HFFc6 (cell line): ENCODE data around the gene ORM2. TPM values are rescaled to one million over a fixed set of nuclear protein-coding genes. Genes with fewer than 3 reads are reported as not detected.

ENCODE experiments used
- DNase-seq: peaks from one replicate; pipeline ENCODE4 v3.0.0-alpha.2; 2018
- H3K27ac Mint-ChIP-seq: 2 replicates; pipeline ENCODE4 v1.8.0; 2020; ENCODE audit warnings: mild to moderate bottlenecking, mixed read lengths
- H3K27me3 Mint-ChIP-seq: 2 replicates; pipeline ENCODE4 v1.8.0; 2021; ENCODE audit warnings: mild to moderate bottlenecking, moderate library complexity, mixed read lengths; ENCODE audit not compliant: insufficient read depth
- H3K36me3 Mint-ChIP-seq: 2 replicates; pipeline ENCODE4 v1.8.0; 2021; ENCODE audit warnings: low read depth, mixed read lengths
- H3K4me1 Mint-ChIP-seq: 2 replicates; pipeline ENCODE4 v1.8.0; 2020; ENCODE audit warnings: low read depth, mixed read lengths
- H3K4me3 Mint-ChIP-seq: 2 replicates; pipeline ENCODE4 v1.8.0; 2020; ENCODE audit warnings: mild to moderate bottlenecking, moderate library complexity, mixed read lengths
- H3K9me3 Mint-ChIP-seq: 2 replicates; pipeline ENCODE4 v1.8.0; 2020; ENCODE audit warnings: mild to moderate bottlenecking, mixed read lengths
- total RNA-seq, 6 experiments: library from RNA; stranded (reverse); fragmentation: NEBNext Ultra II Directional; extraction: Animal tissue kit (Norgen Biotek cat#: 25700); gene quantifications; 2 replicates in 1 of 6; 3 replicates in 5 of 6; pipeline ENCODE4 v1.2.3, GENCODE V29; 2021
- TF ChIP-seq, protein P1 (sequence below): fragments of 200-600 bp; sonication (generic); IDR thresholded peaks from 2 replicates; pipeline ENCODE4 v1.5.0; 2021; ENCODE audit warnings: antibody characterized with exemption, mild to moderate bottlenecking

Gene ORM2
- total RNA-seq, 6 experiments from 2014 or later: not detected

DNA sequence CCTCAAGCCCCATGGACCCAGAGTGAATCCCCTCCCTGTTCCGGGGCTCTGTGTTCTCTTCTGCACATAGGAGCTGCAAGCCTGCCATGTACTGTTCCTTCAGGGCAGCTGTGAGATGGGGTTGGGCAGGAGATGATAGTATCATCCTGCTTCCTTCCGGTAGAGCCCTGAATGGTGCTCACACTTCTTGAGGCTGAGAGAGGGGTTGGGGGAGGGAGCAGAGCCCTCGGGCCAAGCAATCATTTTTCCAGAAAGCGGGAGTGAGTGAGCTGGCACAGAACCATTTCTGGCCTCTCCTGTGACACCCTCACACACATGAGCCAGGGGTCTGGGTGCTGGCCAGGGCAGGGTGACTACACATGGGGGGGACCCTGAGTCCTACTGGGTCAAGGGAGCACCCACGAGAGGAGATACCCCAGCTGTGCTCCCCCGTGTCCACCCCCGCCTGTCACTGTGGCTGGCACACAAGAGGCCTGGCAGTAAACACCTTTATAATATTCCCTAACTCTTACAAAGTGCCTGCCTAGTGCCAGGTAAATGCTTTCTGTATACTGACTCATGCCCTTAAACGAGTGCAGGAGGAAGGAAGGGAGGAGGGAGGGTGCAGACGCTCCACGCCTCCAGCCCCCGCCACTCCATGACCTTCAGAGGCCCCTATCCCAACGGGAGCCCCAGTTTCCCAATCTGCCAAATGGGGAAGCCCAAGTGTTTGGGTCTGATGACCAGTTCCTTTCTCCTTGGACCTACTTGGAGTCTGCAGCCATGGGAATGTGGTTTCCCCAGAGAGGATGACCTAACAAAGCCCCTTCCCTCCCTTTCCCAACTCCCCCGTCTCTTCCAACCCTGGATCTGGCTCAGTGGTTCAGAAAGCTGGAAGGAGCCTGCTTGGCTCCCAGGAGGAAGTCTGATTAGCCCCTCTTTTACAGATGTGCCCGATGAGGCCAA is 42.6 kb downstream of the ORM2 start:
- H3K27ac Mint-ChIP-seq: peak overlapping the region; percentile 85
- peak; percentile 65 for DNase-seq
- no peaks in the 10 kb centered on the region for H3K9me3 Mint-ChIP-seq
- H3K4me1 Mint-ChIP-seq: peaks cover 13% of the 10 kb centered on the region
- H3K4me3 Mint-ChIP-seq: peak overlapping the region; percentile 11; the same call in 1 of the 2 replicates
- H3K27me3 Mint-ChIP-seq: peaks cover 3% of the 10 kb centered on the region; the same call in 1 of the 2 replicates
- TF ChIP-seq, protein P1, sequence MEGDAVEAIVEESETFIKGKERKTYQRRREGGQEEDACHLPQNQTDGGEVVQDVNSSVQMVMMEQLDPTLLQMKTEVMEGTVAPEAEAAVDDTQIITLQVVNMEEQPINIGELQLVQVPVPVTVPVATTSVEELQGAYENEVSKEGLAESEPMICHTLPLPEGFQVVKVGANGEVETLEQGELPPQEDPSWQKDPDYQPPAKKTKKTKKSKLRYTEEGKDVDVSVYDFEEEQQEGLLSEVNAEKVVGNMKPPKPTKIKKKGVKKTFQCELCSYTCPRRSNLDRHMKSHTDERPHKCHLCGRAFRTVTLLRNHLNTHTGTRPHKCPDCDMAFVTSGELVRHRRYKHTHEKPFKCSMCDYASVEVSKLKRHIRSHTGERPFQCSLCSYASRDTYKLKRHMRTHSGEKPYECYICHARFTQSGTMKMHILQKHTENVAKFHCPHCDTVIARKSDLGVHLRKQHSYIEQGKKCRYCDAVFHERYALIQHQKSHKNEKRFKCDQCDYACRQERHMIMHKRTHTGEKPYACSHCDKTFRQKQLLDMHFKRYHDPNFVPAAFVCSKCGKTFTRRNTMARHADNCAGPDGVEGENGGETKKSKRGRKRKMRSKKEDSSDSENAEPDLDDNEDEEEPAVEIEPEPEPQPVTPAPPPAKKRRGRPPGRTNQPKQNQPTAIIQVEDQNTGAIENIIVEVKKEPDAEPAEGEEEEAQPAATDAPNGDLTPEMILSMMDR: no peak
- no peaks in the 10 kb centered on the region; the same call in 1 of the 2 replicates for H3K36me3 Mint-ChIP-seq

DNA sequence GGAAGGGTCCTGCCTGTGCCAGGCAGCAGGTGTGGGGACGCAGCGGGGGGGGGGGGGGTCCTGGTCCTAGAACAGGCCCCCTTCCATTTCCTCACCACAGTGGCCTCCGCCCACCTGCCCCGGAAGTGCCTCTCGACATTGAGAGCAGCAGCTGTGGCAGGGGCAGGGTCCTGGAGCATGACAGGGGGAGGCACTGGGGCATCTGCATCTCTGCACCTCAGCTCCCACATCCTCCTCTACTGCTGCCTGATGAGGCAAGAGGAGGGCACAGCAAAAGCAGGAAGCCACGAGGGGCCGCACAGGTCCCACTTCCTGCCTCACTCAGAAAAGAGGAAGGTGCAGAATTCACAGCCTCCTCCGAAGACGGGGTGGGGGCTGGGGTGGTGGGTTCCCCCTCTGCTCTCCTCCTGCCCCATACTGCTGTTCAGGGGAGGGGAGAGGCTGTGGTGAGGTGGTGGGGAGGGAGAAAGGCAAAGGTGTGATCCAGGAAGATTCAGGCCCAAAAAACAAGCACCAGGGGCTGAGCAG is 43.3 kb downstream of the ORM2 start:
- peaks cover 3% of the 10 kb centered on the region; the same call in 1 of the 2 replicates for H3K27me3 Mint-ChIP-seq
- peak overlapping the region; percentile 85; the same call in 1 of the 2 replicates for H3K27ac Mint-ChIP-seq
- H3K36me3 Mint-ChIP-seq: peaks cover 5% of the 10 kb centered on the region
- TF ChIP-seq, protein P1: no peak
- DNase-seq: no peak
- peaks cover 12% of the 10 kb centered on the region for H3K4me1 Mint-ChIP-seq
- H3K4me3 Mint-ChIP-seq: no peak overlapping the region
- no peaks in the 10 kb centered on the region for H3K9me3 Mint-ChIP-seq

DNA sequence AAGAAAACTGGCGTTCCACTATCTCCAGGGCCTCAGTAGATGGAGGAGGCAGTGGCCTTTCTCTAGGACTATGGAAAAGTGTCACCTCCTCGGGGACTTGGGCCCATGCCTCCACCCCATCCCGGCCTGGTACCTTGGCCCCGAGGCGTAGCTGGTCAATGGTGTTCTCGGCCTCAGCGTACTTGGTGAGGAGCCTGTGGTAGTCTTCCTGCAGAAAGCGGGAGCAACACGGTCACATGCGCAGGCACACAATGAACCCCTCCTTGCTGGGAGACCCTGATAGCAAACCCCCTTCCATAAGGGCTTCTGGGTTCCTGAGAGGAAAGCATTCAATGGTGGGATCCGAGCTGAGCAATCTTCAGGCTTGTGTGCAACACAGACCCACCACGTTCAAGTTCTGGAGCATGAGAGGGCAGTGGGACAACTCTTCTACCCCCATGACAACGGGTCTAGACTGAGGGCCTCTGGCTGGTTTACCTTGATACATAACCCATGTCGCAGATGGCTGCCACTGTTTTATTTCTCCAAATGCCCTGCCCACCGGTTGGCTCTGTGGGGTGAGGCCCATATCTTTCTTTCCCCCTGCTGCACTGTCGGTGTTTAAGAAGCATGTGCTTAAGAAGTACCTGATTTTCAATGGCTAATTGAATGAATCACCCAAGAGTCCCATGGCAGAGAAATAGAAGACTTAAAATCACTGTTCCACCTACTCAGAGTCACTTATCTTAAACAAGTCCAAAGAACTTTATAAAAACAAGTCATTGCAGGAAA is 44.5 kb downstream of the ORM2 start:
- Mint-ChIP-seq H3K27ac (no peak overlapping the region), H3K36me3 (peaks cover 12% of the 10 kb centered on the region), H3K9me3 (no peaks in the 10 kb centered on the region), H3K4me3 (no peak overlapping the region), H3K4me1 (peaks cover 12% of the 10 kb centered on the region), H3K27me3 (peaks cover 3% of the 10 kb centered on the region; the same call in 1 of the 2 replicates)
- TF ChIP-seq, protein P1: no peak
- no peak for DNase-seq

DNA sequence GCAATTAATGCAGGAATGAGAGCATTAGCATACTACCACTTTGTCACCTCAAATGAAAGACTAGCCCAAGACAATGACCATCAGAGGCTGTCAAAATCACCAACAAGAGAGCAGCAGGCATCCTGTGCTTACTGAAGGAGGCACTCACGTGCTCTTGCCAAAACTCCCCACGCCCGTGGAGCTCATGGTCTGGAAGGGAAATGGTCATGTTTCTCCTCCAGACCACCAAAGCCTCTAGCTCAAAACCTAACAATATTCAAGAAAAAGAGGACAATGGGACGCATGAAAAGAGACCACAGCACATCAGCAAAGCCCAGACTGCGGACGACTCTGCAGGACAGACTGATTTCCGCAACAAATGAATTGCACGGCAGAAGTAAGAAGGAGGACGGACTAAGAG is 45.3 kb downstream of the ORM2 start:
- H3K9me3 Mint-ChIP-seq: no peaks in the 10 kb centered on the region
- TF ChIP-seq, protein P1: no peak
- no peak overlapping the region for H3K27ac Mint-ChIP-seq
- peaks cover 12% of the 10 kb centered on the region for H3K4me1 Mint-ChIP-seq
- H3K4me3 Mint-ChIP-seq: no peak overlapping the region
- no peak for DNase-seq
- peaks cover 3% of the 10 kb centered on the region; the same call in 1 of the 2 replicates for H3K27me3 Mint-ChIP-seq
- H3K36me3 Mint-ChIP-seq: peaks cover 14% of the 10 kb centered on the region

DNA sequence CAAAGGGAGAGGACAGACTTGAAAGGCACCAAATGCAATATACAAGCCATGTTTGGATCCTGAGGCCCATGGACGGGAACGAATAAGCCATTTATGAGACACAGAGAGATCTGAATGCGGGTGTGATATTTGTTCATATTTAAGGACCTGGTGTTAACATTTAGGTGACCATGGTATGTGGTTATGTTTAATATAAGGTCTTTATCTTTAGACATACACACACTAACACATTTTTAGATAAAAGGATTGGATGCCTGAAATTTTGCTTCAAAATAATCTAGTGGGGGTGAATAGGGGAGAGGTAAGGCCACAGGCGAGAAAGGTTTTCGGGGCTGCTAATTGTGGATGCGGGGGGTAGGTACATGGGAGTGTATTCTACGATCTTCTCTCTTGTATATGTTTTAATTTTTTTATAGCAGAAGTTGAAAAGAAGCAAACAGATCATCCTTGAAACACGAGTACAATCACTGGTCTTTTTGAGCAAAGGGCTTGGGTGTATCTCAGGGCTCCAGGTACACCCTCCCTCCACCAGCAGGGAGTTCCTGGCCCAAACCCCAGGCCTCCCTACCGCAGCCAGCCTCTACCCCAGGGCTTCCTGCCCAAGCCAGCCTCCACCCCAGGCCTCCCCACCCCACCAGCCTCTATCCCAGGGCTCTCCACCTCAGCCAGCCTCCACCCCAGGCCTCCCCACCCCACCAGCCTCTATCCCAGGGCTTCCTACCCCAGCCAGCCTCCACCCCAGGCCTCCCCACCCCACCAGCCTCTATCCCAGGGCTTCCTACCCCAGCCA is 45.9 kb downstream of the ORM2 start:
- Mint-ChIP-seq H3K27ac (no peak overlapping the region), H3K4me3 (no peak overlapping the region), H3K36me3 (peaks cover 18% of the 10 kb centered on the region), H3K4me1 (peaks cover 12% of the 10 kb centered on the region), H3K9me3 (no peaks in the 10 kb centered on the region), H3K27me3 (peaks cover 3% of the 10 kb centered on the region; the same call in 1 of the 2 replicates)
- TF ChIP-seq, protein P1: no peak
- DNase-seq: no peak
